HUES48 (cell line): ENCODE measurements around the gene CYP4F2.
"Not testable (repeated sequence)": the region's sequence is repeated elsewhere in the genome, so short reads cannot be mapped to it uniquely, and the experiment has no call there.

ENCODE experiments used
- H3K27ac ChIP-seq: one replicate; pipeline ENCODE4 v1.7.0; 2013; ENCODE audit warnings: low read depth, low read length, inconsistent platforms
- H3K27me3 ChIP-seq: 2 replicates; pipeline ENCODE4 v1.6.1; 2013; ENCODE audit warnings: mild to moderate bottlenecking, low read length; ENCODE audit not compliant: control insufficient read depth, insufficient read depth
- H3K36me3 ChIP-seq: 2 replicates; pipeline ENCODE4 v1.6.1; 2013; ENCODE audit warnings: low read length; ENCODE audit not compliant: control insufficient read depth, insufficient read depth
- H3K4me1 ChIP-seq: 2 replicates; pipeline ENCODE4 v1.6.1; 2013; ENCODE audit warnings: mild to moderate bottlenecking, low read length; ENCODE audit not compliant: control insufficient read depth, insufficient read depth
- H3K4me3 ChIP-seq: 2 replicates; pipeline ENCODE4 v1.5.1; 2013; ENCODE audit warnings: mild to moderate bottlenecking, low read depth, low read length
- H3K9ac ChIP-seq: 2 replicates; pipeline ENCODE4 v1.6.1; 2013; ENCODE audit warnings: mild to moderate bottlenecking, low read depth, low read length, moderate library complexity
- H3K9me3 ChIP-seq: 2 replicates; pipeline ENCODE4 v1.6.1; 2013; ENCODE audit warnings: low read length; ENCODE audit not compliant: control insufficient read depth, insufficient read depth

Gene CYP4F2

GRCh38 chr19:15835565-15836329 lies 62.1 kb downstream of the CYP4F2 start:
- H3K4me3 ChIP-seq, result peak overlapping the region; percentile 32; the same call in 1 of the 2 replicates
- H3K27me3 ChIP-seq, H3K9ac ChIP-seq, H3K27ac ChIP-seq, H3K36me3 ChIP-seq, H3K4me1 ChIP-seq: not testable (repeated sequence)
- peaks cover 87% of the 10 kb centered on the region for H3K9me3 ChIP-seq

GRCh38 chr19:15834232-15834631 lies 63.6 kb downstream of the CYP4F2 start:
- H3K4me3 ChIP-seq, H3K36me3 ChIP-seq, H3K27ac ChIP-seq, H3K9ac ChIP-seq, H3K4me1 ChIP-seq, H3K27me3 ChIP-seq: not testable (repeated sequence)
- peaks cover 96% of the 10 kb centered on the region for H3K9me3 ChIP-seq

- H3K27ac ChIP-seq, result no peak overlapping the region
Measured at GRCh38 chr19:15831626-15832025, 66.2 kb downstream of the CYP4F2 start.

DNA sequence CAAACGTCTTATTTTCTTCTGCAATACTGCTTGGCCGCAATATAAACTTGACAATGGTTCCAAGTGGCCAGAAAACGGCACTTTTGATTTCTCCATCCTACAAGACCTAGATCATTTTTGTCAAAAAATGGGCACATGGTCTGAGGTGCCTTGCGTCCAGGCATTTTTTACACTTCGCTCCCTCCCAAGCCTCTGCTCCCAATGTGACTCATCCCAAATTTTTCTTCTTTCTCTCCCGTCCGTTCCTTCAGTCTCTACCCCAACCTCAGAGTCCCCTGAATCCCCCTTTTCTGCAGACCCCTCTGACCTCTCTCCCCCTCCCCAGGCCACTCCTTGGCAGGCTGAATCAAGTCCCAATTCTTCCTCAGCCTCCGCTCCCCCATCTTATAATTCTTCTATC lies 68.1 kb downstream of the CYP4F2 start:
- Histone ChIP-seq H3K27ac (no peak overlapping the region), H3K4me1 (no peaks in the 10 kb centered on the region)

More at GRCh38 chr19:15831626-15832025, 66.2 kb downstream of the CYP4F2 start:
- Histone ChIP-seq H3K9ac (no peak overlapping the region), H3K4me3 (no peak overlapping the region; the same call in 1 of the 2 replicates), H3K36me3 (no peaks in the 10 kb centered on the region), H3K4me1 (no peaks in the 10 kb centered on the region), H3K9me3 (peaks cover 91% of the 10 kb centered on the region), H3K27me3 (no peaks in the 10 kb centered on the region)

DNA sequence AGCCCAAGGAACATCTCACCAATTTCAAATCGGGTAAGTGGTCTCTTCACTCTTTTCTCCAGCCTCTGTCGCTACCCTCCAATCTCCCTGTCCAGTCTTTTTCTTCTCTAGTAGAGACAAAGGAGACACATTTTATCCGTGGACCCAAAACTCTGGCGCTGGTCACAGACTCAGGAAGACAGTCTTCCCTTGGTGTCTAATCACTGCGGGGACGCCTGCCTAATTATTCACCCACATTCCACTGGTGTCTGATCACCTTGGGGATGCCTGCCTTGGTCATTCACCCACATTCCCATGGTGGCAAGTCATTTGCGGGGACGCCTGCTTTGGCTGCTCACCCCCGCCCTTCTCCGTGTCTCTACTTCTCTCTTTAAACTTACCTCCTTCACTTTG lies 68.6 kb downstream of the CYP4F2 start:
- H3K27me3 ChIP-seq, result no peaks in the 10 kb centered on the region
- H3K4me1 ChIP-seq, result no peaks in the 10 kb centered on the region
- no peak overlapping the region for H3K27ac ChIP-seq
- H3K36me3 ChIP-seq, result no peaks in the 10 kb centered on the region
- no peak overlapping the region for H3K9ac ChIP-seq
- H3K4me3 ChIP-seq, result no peak overlapping the region
- H3K9me3 ChIP-seq, result peaks cover 89% of the 10 kb centered on the region

More for the DNA sequence above, 68.1 kb downstream of the CYP4F2 start:
- H3K9me3 ChIP-seq, result peaks cover 89% of the 10 kb centered on the region
- H3K4me3 ChIP-seq, result no peak overlapping the region
- no peaks in the 10 kb centered on the region for H3K27me3 ChIP-seq
- no peaks in the 10 kb centered on the region for H3K36me3 ChIP-seq
- H3K9ac ChIP-seq, result no peak overlapping the region

DNA sequence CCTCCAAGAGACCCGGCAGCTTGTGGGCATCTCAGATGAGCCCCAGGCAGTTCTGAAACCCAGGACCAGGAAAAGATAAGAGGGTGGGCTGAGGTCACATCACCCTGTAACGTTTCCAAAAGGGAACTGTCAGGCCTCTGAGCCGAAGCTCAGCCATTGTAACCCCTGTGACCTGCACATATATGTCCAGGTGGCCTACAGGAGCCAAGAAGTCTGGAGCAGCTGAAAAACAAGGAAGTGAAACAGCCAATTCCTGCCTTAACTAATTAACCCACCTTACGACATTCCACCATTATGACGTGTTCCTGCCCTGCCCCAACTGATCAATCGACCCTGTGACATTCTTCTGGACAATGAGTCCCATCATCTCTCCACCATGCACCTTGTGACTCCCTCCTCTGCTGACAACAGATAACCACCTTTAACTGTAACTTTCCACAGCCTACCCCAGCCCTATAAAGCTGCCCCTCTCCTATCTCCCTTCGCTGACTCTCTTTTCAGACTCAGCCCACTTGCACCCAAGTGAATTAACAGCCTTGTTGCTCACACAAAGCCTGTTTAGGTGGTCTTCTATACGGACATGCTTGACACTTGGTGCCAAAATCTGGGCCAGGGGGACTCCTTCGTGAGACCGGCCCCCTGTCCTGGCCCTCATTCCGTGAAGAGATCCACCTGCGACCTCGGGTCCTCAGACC lies 69.1 kb downstream of the CYP4F2 start:
- not testable (repeated sequence) for H3K27me3 ChIP-seq, H3K4me1 ChIP-seq, H3K27ac ChIP-seq, H3K9ac ChIP-seq, H3K4me3 ChIP-seq, H3K36me3 ChIP-seq
- peaks cover 89% of the 10 kb centered on the region for H3K9me3 ChIP-seq

DNA sequence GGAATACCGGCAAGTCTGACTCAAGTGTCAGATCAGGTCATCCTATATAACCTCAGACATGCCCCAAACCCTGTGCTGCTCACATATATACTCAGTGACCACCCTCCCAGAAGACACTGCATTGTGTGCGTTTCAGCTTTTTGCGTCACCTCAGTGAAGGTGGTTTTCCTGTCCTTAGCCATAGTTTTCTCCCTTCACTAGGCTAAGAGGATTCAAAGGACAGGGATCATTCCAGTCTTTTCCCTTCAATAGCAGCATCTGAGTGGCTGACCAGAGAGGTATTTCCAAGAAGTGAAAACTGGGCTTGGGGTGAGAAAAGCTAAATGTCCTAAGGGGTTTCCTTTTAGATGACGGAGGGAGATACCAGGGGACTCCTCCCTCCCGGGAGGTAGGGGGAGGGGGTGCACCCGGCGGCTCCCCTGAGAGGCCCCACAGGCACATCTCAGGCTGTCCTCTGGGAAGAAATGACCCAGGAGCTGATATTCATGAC lies 69.7 kb downstream of the CYP4F2 start:
- no peaks in the 10 kb centered on the region for H3K4me1 ChIP-seq
- no peak overlapping the region for H3K27ac ChIP-seq
- no peak overlapping the region for H3K4me3 ChIP-seq
- no peaks in the 10 kb centered on the region for H3K27me3 ChIP-seq
- H3K9ac ChIP-seq, result no peak overlapping the region
- no peaks in the 10 kb centered on the region for H3K36me3 ChIP-seq
- H3K9me3 ChIP-seq, result peaks cover 90% of the 10 kb centered on the region
